ENCODE results near the gene TLL2.

GRCh38 chr10:96334616-96335526 lies 178.9 kb downstream of the TLL2 start:
- TF ChIP-seq CTCF (IDR thresholded peaks at IDR 0.05; ENCODE audit: borderline replicate concordance, extremely low read depth, low read length, poor library complexity, severe bottlenecking) = peak; percentile 79
- TF ChIP-seq EZH2 (IDR thresholded peaks at IDR 0.05; ENCODE audit: borderline replicate concordance, low read depth, low read length, severe bottlenecking) = no peak
